Measurements from ENCODE around the gene GJC2. TPM values are rescaled to one million over a fixed set of nuclear protein-coding genes. Genes with fewer than 3 reads are reported as not detected.

GJC2 gene
- polyA plus RNA-seq, 2 of the 4 experiments (the other 2 are of a cell fraction), result 0.09 to 0.48 TPM

DNA sequence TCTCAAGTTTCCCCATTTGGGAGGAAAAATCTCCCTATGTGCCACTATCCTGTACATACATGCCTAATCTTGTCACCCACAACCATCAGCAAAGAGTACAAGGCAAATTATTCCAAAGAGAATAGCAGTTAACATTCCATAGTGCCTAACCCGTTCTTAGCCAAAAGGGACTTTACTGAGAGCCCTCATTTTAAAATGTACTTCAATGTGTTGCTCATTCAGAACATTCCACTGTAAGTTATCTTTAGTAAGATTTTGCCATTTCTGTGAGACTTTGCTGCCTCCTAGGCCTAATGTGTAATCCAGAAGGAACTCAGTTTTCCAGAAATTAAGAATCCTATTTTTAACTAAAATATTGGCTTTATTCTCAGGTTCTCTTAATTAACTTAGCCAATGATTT, 29.4 kb upstream of the GJC2 start:
- ChIA-PET CTCF (interaction anchor here (0.8 to 3.0 kb wide), 3 partner anchors 10 to 265 kb away, joined by 3 to 22 read pairs (median 13); partner anchors contain the start of gene IBA57), POLR2A (interaction anchor here (1.1 kb wide), 1 partner anchor 10 kb away, joined by 4 read pairs; no protein-coding TSS in a partner anchor)
- no peak overlapping the region for H3K4me2 ChIP-seq
- no peak for FAIRE-seq
- no peak for DNase-seq (ENCODE audit: low read depth in 1 of 2, low spot score in 1 of 2)
- H3K4me3 ChIP-seq, result no peak overlapping the region
- TF ChIP-seq, protein P1, sequence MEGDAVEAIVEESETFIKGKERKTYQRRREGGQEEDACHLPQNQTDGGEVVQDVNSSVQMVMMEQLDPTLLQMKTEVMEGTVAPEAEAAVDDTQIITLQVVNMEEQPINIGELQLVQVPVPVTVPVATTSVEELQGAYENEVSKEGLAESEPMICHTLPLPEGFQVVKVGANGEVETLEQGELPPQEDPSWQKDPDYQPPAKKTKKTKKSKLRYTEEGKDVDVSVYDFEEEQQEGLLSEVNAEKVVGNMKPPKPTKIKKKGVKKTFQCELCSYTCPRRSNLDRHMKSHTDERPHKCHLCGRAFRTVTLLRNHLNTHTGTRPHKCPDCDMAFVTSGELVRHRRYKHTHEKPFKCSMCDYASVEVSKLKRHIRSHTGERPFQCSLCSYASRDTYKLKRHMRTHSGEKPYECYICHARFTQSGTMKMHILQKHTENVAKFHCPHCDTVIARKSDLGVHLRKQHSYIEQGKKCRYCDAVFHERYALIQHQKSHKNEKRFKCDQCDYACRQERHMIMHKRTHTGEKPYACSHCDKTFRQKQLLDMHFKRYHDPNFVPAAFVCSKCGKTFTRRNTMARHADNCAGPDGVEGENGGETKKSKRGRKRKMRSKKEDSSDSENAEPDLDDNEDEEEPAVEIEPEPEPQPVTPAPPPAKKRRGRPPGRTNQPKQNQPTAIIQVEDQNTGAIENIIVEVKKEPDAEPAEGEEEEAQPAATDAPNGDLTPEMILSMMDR (IDR thresholded peaks at IDR 0.05), result no peak
- TF ChIP-seq TFCP2L1 (CRISPR knock-in tag; IDR thresholded peaks at IDR 0.05), result no peak
- no peaks in the 10 kb centered on the region for H3K4me1 ChIP-seq
- H3K9me3 ChIP-seq, result peaks cover 19% of the 10 kb centered on the region
- ATAC-seq, result no peak
- no peak overlapping the region for H3K27ac ChIP-seq
- WGBS (ENCODE audit: missing lambda C conversion rate), result 60% methylated on average over 1 of the region's 1 CpG

DNA sequence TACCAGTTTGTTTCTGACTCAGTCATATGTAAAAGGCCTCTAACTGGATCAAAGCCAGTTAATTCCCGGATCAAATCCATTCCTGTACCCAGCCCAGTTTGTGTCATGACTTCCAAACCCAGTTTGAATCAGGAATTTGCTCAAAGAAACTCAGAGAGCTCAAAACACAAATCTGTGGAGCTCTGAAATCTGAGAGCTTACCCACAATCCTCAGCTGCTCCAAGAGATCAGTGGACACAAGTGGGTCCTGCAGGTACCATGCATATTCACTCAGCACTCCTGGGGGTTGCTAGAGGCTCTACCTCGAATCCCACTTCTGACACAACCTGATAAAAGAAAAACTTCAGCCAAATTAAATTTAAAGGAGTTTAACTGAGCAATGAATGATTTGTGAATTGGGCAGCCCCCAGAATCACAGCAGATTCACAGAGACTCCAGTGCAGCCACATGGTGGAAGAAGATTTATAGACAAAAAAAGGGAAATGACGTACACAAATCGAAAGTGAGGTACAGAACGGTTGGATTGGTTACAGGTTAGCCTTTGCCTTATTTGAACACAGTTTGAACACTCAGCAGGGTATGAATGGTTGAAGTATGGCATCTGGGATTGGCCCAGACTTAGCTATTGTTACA, 28.8 kb upstream of the GJC2 start:
- TF ChIP-seq, protein P2, sequence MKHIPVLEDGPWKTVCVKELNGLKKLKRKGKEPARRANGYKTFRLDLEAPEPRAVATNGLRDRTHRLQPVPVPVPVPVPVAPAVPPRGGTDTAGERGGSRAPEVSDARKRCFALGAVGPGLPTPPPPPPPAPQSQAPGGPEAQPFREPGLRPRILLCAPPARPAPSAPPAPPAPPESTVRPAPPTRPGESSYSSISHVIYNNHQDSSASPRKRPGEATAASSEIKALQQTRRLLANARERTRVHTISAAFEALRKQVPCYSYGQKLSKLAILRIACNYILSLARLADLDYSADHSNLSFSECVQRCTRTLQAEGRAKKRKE (CRISPR knock-in tag; IDR thresholded peaks at IDR 0.05; ENCODE audit: low read depth), result no peak
- TF ChIP-seq FOXS1 (CRISPR knock-in tag; IDR thresholded peaks at IDR 0.05) (no peak), RFX5 (IDR thresholded peaks at IDR 0.05) (no peak), NR3C1 (IDR thresholded peaks at IDR 0.05) (no peak), TFCP2L1 (CRISPR knock-in tag; IDR thresholded peaks at IDR 0.05) (no peak), JUN (IDR thresholded peaks at IDR 0.05) (no peak), CBX2 (IDR thresholded peaks at IDR 0.05; ENCODE audit: borderline replicate concordance, low read depth) (no peak), BHLHE40 (IDR thresholded peaks at IDR 0.05; ENCODE audit: low read depth, low read length) (no peak), ZNF302 (CRISPR knock-in tag; IDR thresholded peaks at IDR 0.05) (no peak), KDM1A (IDR thresholded peaks at IDR 0.05; ENCODE audit: low read depth) (no peak), TP53 (CRISPR knock-in tag; IDR thresholded peaks at IDR 0.05) (no peak)
- TF ChIP-seq, protein P3, sequence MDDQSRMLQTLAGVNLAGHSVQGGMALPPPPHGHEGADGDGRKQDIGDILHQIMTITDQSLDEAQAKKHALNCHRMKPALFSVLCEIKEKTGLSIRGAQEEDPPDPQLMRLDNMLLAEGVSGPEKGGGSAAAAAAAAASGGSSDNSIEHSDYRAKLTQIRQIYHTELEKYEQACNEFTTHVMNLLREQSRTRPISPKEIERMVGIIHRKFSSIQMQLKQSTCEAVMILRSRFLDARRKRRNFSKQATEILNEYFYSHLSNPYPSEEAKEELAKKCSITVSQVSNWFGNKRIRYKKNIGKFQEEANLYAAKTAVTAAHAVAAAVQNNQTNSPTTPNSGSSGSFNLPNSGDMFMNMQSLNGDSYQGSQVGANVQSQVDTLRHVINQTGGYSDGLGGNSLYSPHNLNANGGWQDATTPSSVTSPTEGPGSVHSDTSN (IDR thresholded peaks at IDR 0.05), result no peak
- TF ChIP-seq, protein P4, sequence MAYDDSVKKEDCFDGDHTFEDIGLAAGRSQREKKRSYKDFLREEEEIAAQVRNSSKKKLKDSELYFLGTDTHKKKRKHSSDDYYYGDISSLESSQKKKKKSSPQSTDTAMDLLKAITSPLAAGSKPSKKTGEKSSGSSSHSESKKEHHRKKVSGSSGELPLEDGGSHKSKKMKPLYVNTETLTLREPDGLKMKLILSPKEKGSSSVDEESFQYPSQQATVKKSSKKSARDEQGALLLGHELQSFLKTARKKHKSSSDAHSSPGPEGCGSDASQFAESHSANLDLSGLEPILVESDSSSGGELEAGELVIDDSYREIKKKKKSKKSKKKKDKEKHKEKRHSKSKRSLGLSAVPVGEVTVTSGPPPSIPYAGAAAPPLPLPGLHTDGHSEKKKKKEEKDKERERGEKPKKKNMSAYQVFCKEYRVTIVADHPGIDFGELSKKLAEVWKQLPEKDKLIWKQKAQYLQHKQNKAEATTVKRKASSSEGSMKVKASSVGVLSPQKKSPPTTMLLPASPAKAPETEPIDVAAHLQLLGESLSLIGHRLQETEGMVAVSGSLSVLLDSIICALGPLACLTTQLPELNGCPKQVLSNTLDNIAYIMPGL (CRISPR knock-in tag; IDR thresholded peaks at IDR 0.05; ENCODE audit: borderline replicate concordance), result no peak
- TF ChIP-seq, protein P5, sequence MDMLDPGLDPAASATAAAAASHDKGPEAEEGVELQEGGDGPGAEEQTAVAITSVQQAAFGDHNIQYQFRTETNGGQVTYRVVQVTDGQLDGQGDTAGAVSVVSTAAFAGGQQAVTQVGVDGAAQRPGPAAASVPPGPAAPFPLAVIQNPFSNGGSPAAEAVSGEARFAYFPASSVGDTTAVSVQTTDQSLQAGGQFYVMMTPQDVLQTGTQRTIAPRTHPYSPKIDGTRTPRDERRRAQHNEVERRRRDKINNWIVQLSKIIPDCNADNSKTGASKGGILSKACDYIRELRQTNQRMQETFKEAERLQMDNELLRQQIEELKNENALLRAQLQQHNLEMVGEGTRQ (IDR thresholded peaks at IDR 0.05), result no peak
- ChIA-PET CTCF (interaction anchor here (0.7 to 3.2 kb wide), 3 partner anchors 11 to 132 kb away, joined by 3 to 27 read pairs (median 5); no protein-coding TSS in a partner anchor), POLR2A (interaction anchor here (1.1 kb wide), 1 partner anchor 11 kb away, joined by 4 read pairs; no protein-coding TSS in a partner anchor)
- Histone ChIP-seq H3K4me3 (no peak overlapping the region), H3K9me3 (peaks cover 19% of the 10 kb centered on the region), H3K27ac (no peak overlapping the region), H3K4me2 (no peak overlapping the region), H3K4me1 (no peaks in the 10 kb centered on the region)
- FAIRE-seq, result no peak
- WGBS (ENCODE audit: missing lambda C conversion rate), result 48% methylated on average over 5 of the region's 5 CpGs
- ATAC-seq, result 0 out of 6 replicates have a peak, but pooled peaks of 1 of the 2 experiments have one; percentile 40
- DNase-seq (ENCODE audit: low read depth in 1 of 2, low spot score in 1 of 2), result no peak

Measured in A549 (cell line).